ENCODE measurements around the gene RPL10. TPM values are rescaled to one million over a fixed set of nuclear protein-coding genes. Genes with fewer than 3 reads are reported as not detected.

Gene RPL10
- total and polyA plus RNA-seq, 9 of the 15 experiments (the other 6 are each of a cell fraction or from before 2014, with no cell fraction given), result 3,774 to 7,600 (median 5,014) TPM

DNA sequence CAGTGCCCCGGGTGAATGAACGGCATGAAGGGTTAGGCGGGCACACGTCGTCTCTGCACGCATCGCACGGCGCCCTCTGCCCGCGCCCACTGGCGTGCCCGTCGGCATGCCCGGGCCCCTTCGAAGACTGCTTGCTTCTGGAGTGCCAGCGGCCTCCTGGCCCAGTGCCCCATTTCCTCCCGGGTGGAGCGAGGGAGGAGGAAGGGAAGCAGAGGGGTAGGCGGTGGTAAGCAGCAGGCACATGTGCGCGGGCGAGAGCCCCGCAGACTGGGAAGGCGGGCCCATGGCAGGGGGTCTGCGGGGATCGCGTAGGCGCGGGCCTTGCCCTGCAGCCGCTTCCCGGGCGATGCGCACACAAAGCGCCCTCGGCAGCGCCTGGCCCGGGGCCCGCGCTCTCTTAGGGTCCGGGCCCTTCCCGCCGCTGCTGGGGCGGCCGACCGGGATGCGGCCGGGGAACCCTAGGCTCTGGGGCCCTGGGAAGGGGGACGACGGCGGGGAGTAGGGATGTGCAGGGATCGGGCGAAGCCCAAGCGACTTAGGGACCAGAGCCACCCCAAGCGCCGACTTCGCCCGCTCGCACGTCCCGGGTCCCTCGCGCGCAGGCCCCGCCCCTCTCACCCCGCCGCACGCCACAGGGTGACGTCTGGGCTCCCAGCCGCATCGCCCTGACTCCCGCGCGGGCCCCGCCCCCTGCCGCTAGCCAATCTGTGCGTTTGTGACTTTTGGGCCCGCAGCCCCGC is 19.9 kb upstream of the RPL10 start (continued):
- TF ChIP-seq, protein P1, sequence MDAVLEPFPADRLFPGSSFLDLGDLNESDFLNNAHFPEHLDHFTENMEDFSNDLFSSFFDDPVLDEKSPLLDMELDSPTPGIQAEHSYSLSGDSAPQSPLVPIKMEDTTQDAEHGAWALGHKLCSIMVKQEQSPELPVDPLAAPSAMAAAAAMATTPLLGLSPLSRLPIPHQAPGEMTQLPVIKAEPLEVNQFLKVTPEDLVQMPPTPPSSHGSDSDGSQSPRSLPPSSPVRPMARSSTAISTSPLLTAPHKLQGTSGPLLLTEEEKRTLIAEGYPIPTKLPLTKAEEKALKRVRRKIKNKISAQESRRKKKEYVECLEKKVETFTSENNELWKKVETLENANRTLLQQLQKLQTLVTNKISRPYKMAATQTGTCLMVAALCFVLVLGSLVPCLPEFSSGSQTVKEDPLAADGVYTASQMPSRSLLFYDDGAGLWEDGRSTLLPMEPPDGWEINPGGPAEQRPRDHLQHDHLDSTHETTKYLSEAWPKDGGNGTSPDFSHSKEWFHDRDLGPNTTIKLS (IDR thresholded peaks at IDR 0.05; ENCODE audit: borderline replicate concordance, low read depth), result no peak

- BruUV-seq (replicated peaks), result no TSS peak
- Histone ChIP-seq H3K36me3 (ENCODE audit: control insufficient read depth, insufficient read depth, low read length) (peaks cover 19% of the 10 kb centered on the region; the same call in 2 of the 3 replicates), H3K9ac (ENCODE audit: insufficient read depth in 1 of 2, low read depth in 2 of 2, low read length in 2 of 2) (peak within 1 kb of the TSS; percentile 95 to 100), H3K4me2 (ENCODE audit: insufficient read depth, low read length) (peak within 1 kb of the TSS; percentile 83), H4K20me1 (replicated peaks; ENCODE audit: control insufficient read depth, insufficient read depth, low read length) (no peaks in the 10 kb centered on the region), H3K9me1 (ENCODE audit: control insufficient read depth, insufficient read depth, low read length) (no peaks in the 10 kb centered on the region), H3K4me1 (replicated peaks in 1 of 2; ENCODE audit: control insufficient read depth in 2 of 2, insufficient read depth in 2 of 2, low read length in 2 of 2) (peaks cover 16 to 57% of the 10 kb centered on the region in 2 experiments), H3K4me3 (peak within 1 kb of the TSS; percentile 91), H3K27me3 (ENCODE audit: control insufficient read depth in 2 of 2, insufficient read depth in 2 of 2, low read length in 2 of 2) (no peaks in the 10 kb centered on the region), H3K27ac (ENCODE audit: extremely low read depth, low read depth, low read length) (peak within 1 kb of the TSS; percentile 96), H3K9me3 (replicated peaks; ENCODE audit: control insufficient read depth, insufficient read depth, low read depth, low read length) (no peaks in the 10 kb centered on the region), H2AFZ (ENCODE audit: low read depth, low read length) (peak within 1 kb of the TSS; percentile 56; the same call in 1 of the 2 replicates), H3K79me2 (ENCODE audit: control insufficient read depth, insufficient read depth, low read length) (peaks cover 26% of the 10 kb centered on the region)
- under 1% methylated on average over 29 of the region's 103 CpGs for WGBS (ENCODE audit: insufficient coverage, low coverage, missing lambda C conversion rate)
- intact Hi-C loops (cut with micrococcal nuclease) (loop anchor here (10.0 kb wide), 1 partner anchor 116 kb away; the partner anchor contains the start of gene SLC10A3), in situ Hi-C loops (cut with MboI) (loop anchor here (10.0 kb wide), 1 partner anchor 156 kb away; no protein-coding TSS in a partner anchor)
- DNase-seq (ENCODE audit: extremely low read depth in 1 of 4, low spot score in 3 of 4), result peak; percentile 80 to 98 (median 88)
- ChIA-PET CTCF (ENCODE audit: low intra/inter-chr PET ratio) (interaction anchor here (0.6 kb wide), 1 partner anchor 59 kb away, joined by 3 read pairs; no protein-coding TSS in a partner anchor), POLR2A (interaction anchor here (0.6 to 1.0 kb wide), 6 partner anchors 17 to 163 kb away, joined by 3 to 12 read pairs (median 3); partner anchors contain the start of gene RPL10)
- peak; percentile 96 for FAIRE-seq
- ATAC-seq, result peak; percentile 92
- TF ChIP-seq ZFPM2 (CRISPR knock-in tag; IDR thresholded peaks at IDR 0.05) (no peak), POLR3G (IDR thresholded peaks at IDR 0.05; ENCODE audit: extremely low read depth, insufficient read length, insufficient replicate concordance) (no peak), KAT7 (CRISPR knock-in tag; IDR thresholded peaks at IDR 0.05; ENCODE audit: borderline replicate concordance) (no peak; the same call in 1 of the 2 replicates), SAP30 (IDR thresholded peaks at IDR 0.05; ENCODE audit: borderline replicate concordance, insufficient read depth, low read depth, low read length, poor library complexity, severe bottlenecking) (no peak), PHF8 (IDR thresholded peaks at IDR 0.05; ENCODE audit: borderline replicate concordance, low read length) (peak; percentile 87; the same call in 1 of the 2 replicates), CSDE1 (IDR thresholded peaks at IDR 0.05) (peak in 1 of 2 experiments; percentile 80; a peak in 1 of 4 replicates), ZNF354B (CRISPR knock-in tag; IDR thresholded peaks at IDR 0.05) (no peak), ARNT (IDR thresholded peaks at IDR 0.05) (no peak), POLR2AphosphoS5 (IDR thresholded peaks at IDR 0.05; ENCODE audit: control insufficient read depth, insufficient read depth, low read depth, low read length) (peak; percentile 64), ZNF263 (CRISPR knock-in tag; IDR thresholded peaks at IDR 0.05; ENCODE audit: borderline replicate concordance) (peak; percentile 56; the same call in 1 of the 2 replicates), PBX2 (CRISPR knock-in tag; IDR thresholded peaks at IDR 0.05; ENCODE audit: low read depth) (no peak), PBX2 (tag; conservative IDR thresholded peaks at IDR 0.05; ENCODE audit: low read depth) (no peak)
Observed at GRCh38 chrX:154378799-154379568, 19.2 kb upstream of the RPL10 start, which contains the start of gene EMD. Gene EMD, plus strand, starts transcription at chrX:154379295. Its CDS starts 190 bp downstream, at chrX:154379485.

Data from K562 (cell line).